Nephron progenitor cell (in vitro differentiated cells): Measurements from ENCODE around the gene EPHB3.

ENCODE experiments used
- DNase-seq: peaks from one replicate; pipeline ENCODE4 v3.0.0; 2021
- H3K27ac Mint-ChIP-seq: 2 replicates; pipeline ENCODE4 v1.8.0; 2021; ENCODE audit warnings: mild to moderate bottlenecking, moderate library complexity, mixed read lengths
- H3K27me3 Mint-ChIP-seq: 2 replicates; pipeline ENCODE4 v1.8.0; 2021; ENCODE audit warnings: mild to moderate bottlenecking, low read depth, mixed read lengths; ENCODE audit not compliant: poor library complexity
- H3K36me3 Mint-ChIP-seq: 2 replicates; pipeline ENCODE4 v1.8.0; 2021; ENCODE audit warnings: low read depth, mixed read lengths
- H3K4me1 Mint-ChIP-seq: 2 replicates; pipeline ENCODE4 v1.8.0; 2021; ENCODE audit warnings: mixed read lengths
- H3K4me3 Mint-ChIP-seq: 2 replicates; pipeline ENCODE4 v1.8.0; 2021; ENCODE audit warnings: mild to moderate bottlenecking, moderate library complexity, mixed read lengths
- H3K9me3 Mint-ChIP-seq: 2 replicates; pipeline ENCODE4 v1.8.0; 2021; ENCODE audit warnings: mild to moderate bottlenecking, moderate library complexity, mixed read lengths
- CTCF ChIP-seq: fragments of 200-600 bp; sonication (generic); IDR thresholded peaks from 2 replicates; pipeline ENCODE4 v1.5.0; 2021; ENCODE audit warnings: antibody characterized with exemption

EPHB3 gene

GRCh38 chr3:184568924-184569829 is 7.6 kb downstream of the EPHB3 start:
- Mint-ChIP-seq H3K27ac (no peak overlapping the region), H3K36me3 (peaks cover 24% of the 10 kb centered on the region), H3K4me3 (peak overlapping the region; percentile 82), H3K9me3 (no peaks in the 10 kb centered on the region), H3K4me1 (peaks cover 90% of the 10 kb centered on the region), H3K27me3 (peaks cover 7% of the 10 kb centered on the region)
- TF ChIP-seq CTCF = no peak
- DNase-seq = peak; percentile 77

- Mint-ChIP-seq H3K27ac (peak overlapping the region; percentile 61), H3K4me1 (peaks cover 90% of the 10 kb centered on the region)
- DNase-seq = no peak
Measured at GRCh38 chr3:184570035-184570434, 8.4 kb downstream of the EPHB3 start.

GRCh38 chr3:184570489-184570888 is 8.9 kb downstream of the EPHB3 start:
- Mint-ChIP-seq H3K27me3 (no peaks in the 10 kb centered on the region), H3K36me3 (peaks cover 24% of the 10 kb centered on the region), H3K4me1 (peaks cover 90% of the 10 kb centered on the region), H3K9me3 (no peaks in the 10 kb centered on the region), H3K27ac (peak overlapping the region; percentile 61), H3K4me3 (peak overlapping the region; percentile 82)
- no peak for DNase-seq
- TF ChIP-seq CTCF = no peak

More at GRCh38 chr3:184570035-184570434, 8.4 kb downstream of the EPHB3 start:
- peaks cover 3% of the 10 kb centered on the region for H3K27me3 Mint-ChIP-seq
- TF ChIP-seq CTCF = no peak
- H3K4me3 Mint-ChIP-seq = peak overlapping the region; percentile 82
- no peaks in the 10 kb centered on the region for H3K9me3 Mint-ChIP-seq
- H3K36me3 Mint-ChIP-seq = peaks cover 24% of the 10 kb centered on the region

GRCh38 chr3:184571750-184572377 is 10.3 kb downstream of the EPHB3 start:
- Mint-ChIP-seq H3K27ac (no peak overlapping the region), H3K9me3 (no peaks in the 10 kb centered on the region), H3K27me3 (no peaks in the 10 kb centered on the region), H3K36me3 (peaks cover 32% of the 10 kb centered on the region), H3K4me3 (peak overlapping the region; percentile 32), H3K4me1 (peaks cover 92% of the 10 kb centered on the region)
- no peak for TF ChIP-seq CTCF
- DNase-seq = no peak

- Mint-ChIP-seq H3K4me3 (peak overlapping the region; percentile 59), H3K27me3 (no peaks in the 10 kb centered on the region), H3K27ac (peak overlapping the region; percentile 89), H3K4me1 (peaks cover 86% of the 10 kb centered on the region), H3K36me3 (peaks cover 35% of the 10 kb centered on the region), H3K9me3 (no peaks in the 10 kb centered on the region)
- DNase-seq = no peak
- no peak for TF ChIP-seq CTCF
Measured at GRCh38 chr3:184572633-184573270, 11.2 kb downstream of the EPHB3 start.
